B cell (primary cell): Measurements from ENCODE around the gene DSCAML1.

ENCODE experiments used
- CTCF ChIP-seq: fragments of 200-600 bp; IDR thresholded peaks from one replicate; pipeline ENCODE4 v1.8.0; 2022; ENCODE audit warnings: antibody characterized with exemption, mild to moderate bottlenecking
- EZH2 ChIP-seq: IDR thresholded peaks from 2 replicates; pipeline ENCODE4 v1.6.1; 2012; ENCODE audit warnings: borderline replicate concordance, low read depth, mild to moderate bottlenecking, moderate library complexity, low read length; ENCODE audit not compliant: insufficient read depth, poor library complexity, severe bottlenecking

- TF ChIP-seq CTCF (no peak), EZH2 (no peak)
Observed at GRCh38 chr11:117786135-117786870, 10.7 kb downstream of the DSCAML1 start.
